GM12864 (cell line): ENCODE measurements around the gene ARMC9.
"Not testable (repeated sequence)": the region's sequence is repeated elsewhere in the genome, so short reads cannot be mapped to it uniquely, and the experiment has no call there.

ENCODE experiments used
- DNase-seq: peaks from one replicate; pipeline ENCODE4 v3.0.0-alpha.2; 2011; ENCODE audit warnings: low read depth
- H3K4me3 ChIP-seq: 2 replicates; pipeline ENCODE4 v1.5.1; 2011; ENCODE audit warnings: mild to moderate bottlenecking, low read depth, low read length, control low read depth
- CTCF ChIP-seq: IDR thresholded peaks from 2 replicates; pipeline ENCODE4 v1.5.1; 2011; ENCODE audit warnings: low read depth, mild to moderate bottlenecking, moderate library complexity, low read length, control low read depth, inconsistent platforms; ENCODE audit errors: missing control alignments

ARMC9 gene

GRCh38 chr2:231373184-231373583 is 174.8 kb downstream of the ARMC9 start:
- DNase-seq: no peak
- H3K4me3 ChIP-seq: no peak overlapping the region
- TF ChIP-seq CTCF: no peak

GRCh38 chr2:231373786-231374349 is 175.4 kb downstream of the ARMC9 start:
- no peak overlapping the region for H3K4me3 ChIP-seq
- DNase-seq: no peak
- no peak for TF ChIP-seq CTCF

GRCh38 chr2:231374771-231375170 is 176.3 kb downstream of the ARMC9 start:
- H3K4me3 ChIP-seq: no peak overlapping the region
- no peak for TF ChIP-seq CTCF
- no peak for DNase-seq

GRCh38 chr2:231375994-231376615 is 177.7 kb downstream of the ARMC9 start:
- not testable (repeated sequence) for DNase-seq

GRCh38 chr2:231376857-231377256 is 178.4 kb downstream of the ARMC9 start:
- no peak overlapping the region for H3K4me3 ChIP-seq
- TF ChIP-seq CTCF: no peak
- no peak for DNase-seq

More at GRCh38 chr2:231375994-231376615, 177.7 kb downstream of the ARMC9 start:
- H3K4me3 ChIP-seq: not testable (repeated sequence)

- no peak for TF ChIP-seq CTCF
- H3K4me3 ChIP-seq: no peak overlapping the region
- no peak for DNase-seq
Observed at GRCh38 chr2:231378026-231378722, 179.7 kb downstream of the ARMC9 start.

GRCh38 chr2:231379266-231380215 is 181.1 kb downstream of the ARMC9 start:
- no peak for TF ChIP-seq CTCF

More at GRCh38 chr2:231379266-231380215, 181.1 kb downstream of the ARMC9 start:
- H3K4me3 ChIP-seq: no peak overlapping the region
- no peak for DNase-seq
